ENCODE results near the gene ADAP1.

The ADAP1 gene

GRCh38 chr7:892648-893593 is 61.6 kb downstream of the ADAP1 start:
- DNase-seq: no peak

- no peak for DNase-seq
Measured at GRCh38 chr7:891805-892204, 62.7 kb downstream of the ADAP1 start.

- DNase-seq: no peak
Measured at GRCh38 chr7:891291-891690, 63.2 kb downstream of the ADAP1 start.

GRCh38 chr7:890868-891267 is 63.6 kb downstream of the ADAP1 start:
- DNase-seq: no peak

- DNase-seq: no peak
Measured at GRCh38 chr7:889391-889790, 65.1 kb downstream of the ADAP1 start.

GRCh38 chr7:889025-889390 is 65.5 kb downstream of the ADAP1 start:
- no peak for DNase-seq

- no peak for DNase-seq
Measured at GRCh38 chr7:888081-889024, 66.1 kb downstream of the ADAP1 start.

- no peak for DNase-seq
Measured at GRCh38 chr7:887488-887820, 67.0 kb downstream of the ADAP1 start.

GRCh38 chr7:886626-887487 is 67.6 kb downstream of the ADAP1 start:
- DNase-seq: no peak

GRCh38 chr7:885893-886625 is 68.4 kb downstream of the ADAP1 start:
- no peak for DNase-seq

- DNase-seq: no peak
Measured at GRCh38 chr7:885261-885892, 69.1 kb downstream of the ADAP1 start.

GRCh38 chr7:884191-885003 is 70.1 kb downstream of the ADAP1 start:
- no peak for DNase-seq

- no peak for DNase-seq
Measured at GRCh38 chr7:883055-884021, 71.1 kb downstream of the ADAP1 start.

- no peak for DNase-seq
Measured at GRCh38 chr7:882336-883035, 72.0 kb downstream of the ADAP1 start.

- no peak for DNase-seq
Measured at GRCh38 chr7:881441-882234, 72.8 kb downstream of the ADAP1 start.

- no peak for DNase-seq
Measured at GRCh38 chr7:880450-880849, 74.0 kb downstream of the ADAP1 start.

GRCh38 chr7:879706-880105 is 74.8 kb downstream of the ADAP1 start:
- no peak for DNase-seq

GRCh38 chr7:879093-879492 is 75.4 kb downstream of the ADAP1 start:
- no peak for DNase-seq

Measured in activated CD4-positive, alpha-beta T cell treated with anti-CD3 and anti-CD28 coated beads, Interleukin-2, amount 50 U/mL, for 1 hour (primary cell).